A673 (cell line): ENCODE data around the gene CXCL8.

Experiments
- EZH2 ChIP-seq: fragments of 200-600 bp; sonication (generic); IDR thresholded peaks from 2 replicates; pipeline ENCODE4 v1.6.1; 2017; ENCODE audit warnings: borderline replicate concordance, low read depth, mild to moderate bottlenecking, mixed read lengths, antibody characterized with exemption, low read length; ENCODE audit not compliant: poor library complexity, severe bottlenecking
- TF ChIP-seq, protein P1 (sequence below): fragments of 300-800, 200-600 bp; sonication (generic); conservative IDR thresholded peaks from 2 replicates; pipeline ENCODE4 v1.5.1; 2017; ENCODE audit warnings: low read depth, mild to moderate bottlenecking, antibody characterized with exemption, low read length, moderate library complexity, mixed read lengths

DNA sequence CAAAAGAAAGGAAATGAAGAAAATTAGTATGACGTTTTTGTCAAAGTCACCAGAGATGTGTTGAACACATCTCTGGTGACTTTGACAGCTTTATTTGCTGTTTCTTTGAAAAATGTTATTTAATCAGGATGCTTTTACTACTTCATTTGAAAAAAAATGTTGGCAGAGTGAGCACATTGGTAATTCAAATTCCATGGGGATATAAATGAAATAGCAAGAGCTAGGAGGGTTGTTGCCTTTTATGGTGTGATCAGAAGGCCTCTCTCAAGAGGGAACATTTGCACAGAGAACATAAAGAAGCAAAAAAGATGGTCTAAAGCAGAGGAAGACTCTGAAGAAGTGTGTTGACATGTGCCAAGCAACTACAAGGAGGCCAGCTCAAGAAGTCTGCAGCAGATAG, 46.6 kb upstream of the CXCL8 start:
- TF ChIP-seq, protein P1, sequence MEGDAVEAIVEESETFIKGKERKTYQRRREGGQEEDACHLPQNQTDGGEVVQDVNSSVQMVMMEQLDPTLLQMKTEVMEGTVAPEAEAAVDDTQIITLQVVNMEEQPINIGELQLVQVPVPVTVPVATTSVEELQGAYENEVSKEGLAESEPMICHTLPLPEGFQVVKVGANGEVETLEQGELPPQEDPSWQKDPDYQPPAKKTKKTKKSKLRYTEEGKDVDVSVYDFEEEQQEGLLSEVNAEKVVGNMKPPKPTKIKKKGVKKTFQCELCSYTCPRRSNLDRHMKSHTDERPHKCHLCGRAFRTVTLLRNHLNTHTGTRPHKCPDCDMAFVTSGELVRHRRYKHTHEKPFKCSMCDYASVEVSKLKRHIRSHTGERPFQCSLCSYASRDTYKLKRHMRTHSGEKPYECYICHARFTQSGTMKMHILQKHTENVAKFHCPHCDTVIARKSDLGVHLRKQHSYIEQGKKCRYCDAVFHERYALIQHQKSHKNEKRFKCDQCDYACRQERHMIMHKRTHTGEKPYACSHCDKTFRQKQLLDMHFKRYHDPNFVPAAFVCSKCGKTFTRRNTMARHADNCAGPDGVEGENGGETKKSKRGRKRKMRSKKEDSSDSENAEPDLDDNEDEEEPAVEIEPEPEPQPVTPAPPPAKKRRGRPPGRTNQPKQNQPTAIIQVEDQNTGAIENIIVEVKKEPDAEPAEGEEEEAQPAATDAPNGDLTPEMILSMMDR, result no peak
- TF ChIP-seq EZH2, result no peak
